GM12878 (cell line): ENCODE data around the gene ZFP62. TPM values are rescaled to one million over a fixed set of nuclear protein-coding genes. Genes with fewer than 3 reads are reported as not detected.

Experiments used
- ATAC-seq: fragments of 200-7000 bp; cut with Tn5 transposase; 3 replicates; pipeline ENCODE4 v1.9.1; 2020; ENCODE audit warnings: mild to moderate bottlenecking, moderate library complexity
- BruUV-seq: library from RNA; stranded (reverse); fragments of 400-500 nt; replicated peaks from 2 replicates; lab custom pipeline; 2021; lab: Mats Ljungman, UMichigan
- CTCF ChIA-PET: fragments of 300-600 bp; sonication (Branson Sonifier 250); formaldehyde crosslinking; extraction: SDS; loops from one replicate; lab custom pipeline; 2021; ENCODE audit warnings: inconsistent platforms; lab: Yijun Ruan, JAX
- POLR2A ChIA-PET: fragments of 350-600 bp; formaldehyde crosslinking; extraction: SDS; loops from one replicate; lab custom pipeline; 2021; ENCODE audit warnings: inconsistent platforms; lab: Charles Lee
- RAD21 ChIA-PET: fragments of 300-600 bp; sonication (Branson Sonifier 250); formaldehyde crosslinking; loops from one replicate; lab custom pipeline; 2023; ENCODE audit warnings: antibody characterized with exemption; ENCODE audit not compliant: unreplicated experiment; lab: Charles Lee
- SMC1A ChIA-PET: fragments of 300-600 bp; sonication (Branson Sonifier 250); formaldehyde crosslinking; loops from one replicate; lab custom pipeline; 2023; ENCODE audit not compliant: unreplicated experiment, uncharacterized antibody; lab: Charles Lee
- DNase-seq: peaks from one replicate; pipeline ENCODE4 v3.0.0-alpha.2; 2011; ENCODE audit warnings: low read depth, low spot score
- FAIRE-seq: peaks from 3 replicates; lab custom pipeline; 2011; peaks lifted over from hg19 to GRCh38; lab: Jason Lieb, UNC
- H2AFZ ChIP-seq: 2 replicates; pipeline ENCODE4 v1.6.0; 2011; ENCODE audit warnings: low read depth, low read length, control low read depth; ENCODE audit not compliant: control insufficient read depth
- H3K27ac ChIP-seq: 2 replicates; pipeline ENCODE4 v1.5.1; 2011; ENCODE audit warnings: control low read depth; ENCODE audit not compliant: control insufficient read depth, insufficient read depth
- H3K27me3 ChIP-seq, 2 experiments: replicated peaks in 1 of 2; 2 replicates each; pipeline versions ENCODE4 v1.6.0 to v1.6.1; 2011; ENCODE audit warnings: low read length in 1 of 2; ENCODE audit not compliant: control insufficient read depth in 2 of 2, insufficient read depth in 2 of 2
- H3K36me3 ChIP-seq, 2 experiments: 2 replicates each; pipeline ENCODE4 v1.5.1; 2011; ENCODE audit warnings: low read length in 1 of 2; ENCODE audit not compliant: control insufficient read depth in 2 of 2, insufficient read depth in 2 of 2
- H3K4me1 ChIP-seq: 2 replicates; pipeline ENCODE4 v1.6.1; 2011; ENCODE audit warnings: mild to moderate bottlenecking, low read length, moderate library complexity, mixed read lengths; ENCODE audit not compliant: control insufficient read depth, insufficient read depth
- H3K4me2 ChIP-seq: 2 replicates; pipeline ENCODE4 v1.6.0; 2011; ENCODE audit warnings: control low read depth; ENCODE audit not compliant: control insufficient read depth, insufficient read depth
- H3K4me3 ChIP-seq: fragments of 200-600 bp; sonication (generic); 2 replicates; pipeline ENCODE4 v1.5.1; 2016
- H3K79me2 ChIP-seq: 2 replicates; pipeline ENCODE4 v1.6.0; 2011; ENCODE audit warnings: low read length; ENCODE audit not compliant: control insufficient read depth, insufficient read depth
- H3K9ac ChIP-seq: 2 replicates; pipeline ENCODE4 v1.8.0; 2011; ENCODE audit warnings: low read length, control low read depth, mixed read lengths; ENCODE audit not compliant: control insufficient read depth, insufficient read depth
- H3K9me3 ChIP-seq: replicated peaks from 3 replicates; pipeline ENCODE4 v1.5.1; 2011; ENCODE audit warnings: mild to moderate bottlenecking, low read length; ENCODE audit not compliant: control insufficient read depth, insufficient read depth
- H4K20me1 ChIP-seq: 2 replicates; pipeline ENCODE4 v1.6.0; 2011; ENCODE audit not compliant: control insufficient read depth, insufficient read depth
- ATF7 ChIP-seq: fragments of 450-650 bp; IDR thresholded peaks from 2 replicates; pipeline ENCODE4 v1.6.1; 2016; ENCODE audit warnings: low read depth, mild to moderate bottlenecking
- CBFB ChIP-seq: IDR thresholded peaks from 2 replicates; pipeline ENCODE4 v1.6.1; 2016; ENCODE audit warnings: antibody characterized with exemption, low read depth
- CREB1 ChIP-seq: IDR thresholded peaks from 2 replicates; pipeline ENCODE4 v1.6.1; 2012; ENCODE audit warnings: low read depth, mild to moderate bottlenecking, inconsistent platforms
- ESRRA ChIP-seq: IDR thresholded peaks from 2 replicates; pipeline ENCODE4 v1.6.1; 2012; ENCODE audit warnings: mild to moderate bottlenecking, low read length, improper control_type of control experiment
- MTA2 ChIP-seq: fragments of 450-650 bp; IDR thresholded peaks from 2 replicates; pipeline ENCODE4 v1.6.1; 2016; ENCODE audit warnings: low read depth, mild to moderate bottlenecking, moderate library complexity
- PAX5 ChIP-seq: IDR thresholded peaks from 2 replicates; pipeline ENCODE4 v1.6.1; 2011; ENCODE audit warnings: low read depth, low read length, borderline replicate concordance
- SMARCA5 ChIP-seq: fragments of 450-650 bp; IDR thresholded peaks from 2 replicates; pipeline ENCODE4 v1.6.1; 2017; ENCODE audit warnings: mild to moderate bottlenecking
- SP1 ChIP-seq: IDR thresholded peaks from one replicate; pipeline ENCODE4 v1.6.1; 2011; ENCODE audit warnings: low read depth, low read length
- ZBED1 ChIP-seq: IDR thresholded peaks from 2 replicates; pipeline ENCODE4 v1.6.1; 2016; ENCODE audit warnings: borderline replicate concordance
- ZNF217 ChIP-seq: fragments of 450-650 bp; IDR thresholded peaks from 2 replicates; pipeline ENCODE4 v1.6.1; 2017; ENCODE audit warnings: antibody characterized with exemption, mild to moderate bottlenecking
- WGBS: methylation state at CpG from one replicate; pipeline ENCODE4 v1.1.6; 2016; ENCODE audit warnings: low lambda C conversion rate; ENCODE audit not compliant: insufficient replicate concordance, insufficient coverage; ENCODE audit errors: missing lambda C conversion rate; 5-methylcytosine and 5-hydroxymethylcytosine counted together
- in situ Hi-C: fragments of 300-500 bp; cut with MboI; formaldehyde crosslinking; loops from 9 replicates; pipeline ENCODE4 v1.14.3; 2018; ENCODE audit warnings: mixed read lengths
- intact Hi-C: fragments of 100-400 bp; cut with micrococcal nuclease; formaldehyde crosslinking; loops from one replicate; pipeline ENCODE4 v1.14.2; 2022; ENCODE audit not compliant: unreplicated experiment
- polyA plus RNA-seq, 11 experiments: library from polyadenylated mRNA; depleted of rRNA in 4 of 11; unstranded in 6 of 11; stranded (reverse) in 5 of 11; fragments of >200 nt; fragmentation: Nextera tagmentation in 4 of 11; fragmentation: Illumina TruSeq in 1 of 11; extraction: Ambion mirVana in 4 of 11; extraction: Trizol in 1 of 11; gene quantifications; 1 replicate in 1 of 11; 2 replicates in 10 of 11; pipeline versions ENCODE4 v1.2.1 to v1.2.3, GENCODE V29; 2011 to 2016; ENCODE audit warnings: inconsistent platforms in 2 of 11, missing spikeins in 2 of 11, low read depth in 1 of 11
- total RNA-seq, 4 experiments: library from RNA; depleted of rRNA in 3 of 4; stranded (reverse); fragments of >200 nt in 3 of 4; fragmentation: Illumina TruSeq in 1 of 4; extraction: Trizol in 1 of 4; gene quantifications; 2 replicates each; pipeline versions ENCODE4 v1.2.1 to v1.2.3, GENCODE V29; 2013 to 2021
- TF ChIP-seq, protein P1 (sequence below): fragments of 450-650 bp; IDR thresholded peaks from 2 replicates; pipeline ENCODE4 v1.6.1; 2017; ENCODE audit warnings: low read depth, mild to moderate bottlenecking, moderate library complexity
- TF ChIP-seq, protein P2 (sequence below): IDR thresholded peaks from 2 replicates; pipeline ENCODE4 v1.6.1; 2012; ENCODE audit warnings: low read depth, low read length, improper control_type of control experiment
- TF ChIP-seq, protein P3 (sequence below): fragments of 450-650 bp; IDR thresholded peaks from 2 replicates; pipeline ENCODE4 v1.6.1; 2016; ENCODE audit warnings: mild to moderate bottlenecking
- TF ChIP-seq, protein P4 (sequence below): fragments of 450-650 bp; IDR thresholded peaks from 2 replicates; pipeline ENCODE4 v1.6.1; 2016; ENCODE audit warnings: mild to moderate bottlenecking

Gene ZFP62
- total and polyA plus RNA-seq, 10 of the 15 experiments (the other 5 are each of a cell fraction or from before 2014, with no cell fraction given), result 9.2 to 39.7 (median 21.1) TPM

DNA sequence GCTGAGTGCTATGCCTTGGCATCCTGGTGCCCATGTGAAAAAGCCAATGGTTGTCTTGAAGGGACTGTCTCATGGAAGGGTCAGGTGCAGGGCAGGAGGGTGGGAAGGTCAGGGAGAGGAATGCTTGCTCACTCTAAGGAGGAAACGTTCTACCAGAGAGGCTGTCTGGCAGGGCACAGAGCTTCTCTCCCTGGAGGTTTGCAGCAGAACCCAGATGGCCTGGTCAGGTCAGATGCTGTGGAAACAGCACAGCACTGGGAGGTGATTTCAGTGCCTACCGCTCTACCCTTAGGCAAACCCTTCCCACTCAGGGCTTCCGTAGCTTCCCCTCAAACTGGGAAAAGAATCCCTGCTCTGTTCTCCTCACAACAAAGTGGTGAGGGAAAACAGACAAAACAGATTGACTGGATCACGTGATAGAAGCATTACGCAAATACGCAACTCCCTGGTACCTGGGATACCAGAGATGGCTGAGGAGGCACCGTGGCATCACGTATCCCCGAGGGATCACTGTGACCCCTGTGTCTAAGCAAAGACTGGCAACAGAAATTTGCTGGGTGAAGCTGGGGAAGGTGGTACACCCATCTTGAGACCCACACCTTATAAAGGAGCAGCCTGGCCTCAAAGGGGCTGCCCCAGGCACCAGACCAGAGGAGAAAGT lies 54.6 kb downstream of the ZFP62 start (continued):
- TF ChIP-seq PAX5 (no peak), CREB1 (no peak)
- TF ChIP-seq, all 136 proteins: peak for 16

DNA sequence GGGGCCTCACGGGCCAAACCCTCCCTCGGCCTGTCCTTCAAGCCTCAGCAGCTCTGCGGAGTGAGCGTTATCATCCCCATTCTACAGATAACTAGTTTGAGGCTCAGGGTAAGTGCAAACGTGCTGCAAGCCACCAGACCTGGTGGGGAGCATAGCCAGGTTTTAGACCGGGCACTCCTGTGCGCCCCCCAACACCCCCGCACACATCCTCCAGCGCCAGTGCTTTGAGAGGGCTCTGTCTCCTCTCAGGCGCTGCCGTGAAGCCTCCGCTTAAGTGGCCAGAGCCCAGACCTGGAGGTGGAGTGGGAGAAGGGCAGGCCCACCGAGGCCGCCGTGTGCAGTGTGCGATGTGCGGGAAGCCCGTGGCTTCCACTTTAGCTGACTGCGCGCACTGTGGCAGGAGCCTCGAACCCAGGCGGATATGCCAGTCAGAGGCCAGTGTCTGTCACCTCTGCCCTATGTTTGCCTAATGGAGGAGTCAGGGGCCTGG lies 56.9 kb downstream of the ZFP62 start:
- Histone ChIP-seq H2AFZ (no peak overlapping the region; the same call in 1 of the 2 replicates), H3K4me1 (peaks cover 41% of the 10 kb centered on the region), H3K27me3 (no peaks in the 10 kb centered on the region), H3K36me3 (peaks cover 0 to 19% of the 10 kb centered on the region in 2 experiments), H3K79me2 (peaks cover 91% of the 10 kb centered on the region), H3K9ac (peak overlapping the region; percentile 84), H3K4me3 (peak overlapping the region; percentile 97), H3K4me2 (peak overlapping the region; percentile 79), H3K27ac (peak overlapping the region; percentile 94), H3K9me3 (no peaks in the 10 kb centered on the region), H4K20me1 (peaks cover 25% of the 10 kb centered on the region)
- BruUV-seq, result TSS peak; percentile 82
- peak; percentile 14 for ATAC-seq
- POLR2A ChIA-PET, result interaction anchor here (0.9 to 3.5 kb wide), 11 partner anchors 7 to 346 kb away, joined by 3 to 19 read pairs (median 4); no protein-coding TSS in a partner anchor
- 48% methylated on average over 22 of the region's 22 CpGs for WGBS
- intact Hi-C loops, result loop anchor here (10.0 kb wide), 1 partner anchor 351 kb away; no protein-coding TSS in a partner anchor
- in situ Hi-C loops, result loop anchor here (5.0 to 25.0 kb wide), 3 partner anchors 58 to 992 kb away; partner anchors contain the start of genes MGAT4B, SQSTM1 and ZFP62
- RAD21 ChIA-PET, result interaction anchor here (1.0 to 4.3 kb wide), 8 partner anchors 9 to 381 kb away, joined by 3 to 23 read pairs (median 4); partner anchors contain the start of gene ZFP62
- no peak for DNase-seq
- SMC1A ChIA-PET, result interaction anchor here (1.0 to 4.8 kb wide), 3 partner anchors 27 to 364 kb away, joined by 3 to 26 read pairs (median 3); no protein-coding TSS in a partner anchor
- CTCF ChIA-PET, result interaction anchor here (1.0 to 4.2 kb wide), 5 partner anchors 9 to 87 kb away, joined by 3 to 23 read pairs (median 5); no protein-coding TSS in a partner anchor
- FAIRE-seq, result no peak
- TF ChIP-seq, protein P1, sequence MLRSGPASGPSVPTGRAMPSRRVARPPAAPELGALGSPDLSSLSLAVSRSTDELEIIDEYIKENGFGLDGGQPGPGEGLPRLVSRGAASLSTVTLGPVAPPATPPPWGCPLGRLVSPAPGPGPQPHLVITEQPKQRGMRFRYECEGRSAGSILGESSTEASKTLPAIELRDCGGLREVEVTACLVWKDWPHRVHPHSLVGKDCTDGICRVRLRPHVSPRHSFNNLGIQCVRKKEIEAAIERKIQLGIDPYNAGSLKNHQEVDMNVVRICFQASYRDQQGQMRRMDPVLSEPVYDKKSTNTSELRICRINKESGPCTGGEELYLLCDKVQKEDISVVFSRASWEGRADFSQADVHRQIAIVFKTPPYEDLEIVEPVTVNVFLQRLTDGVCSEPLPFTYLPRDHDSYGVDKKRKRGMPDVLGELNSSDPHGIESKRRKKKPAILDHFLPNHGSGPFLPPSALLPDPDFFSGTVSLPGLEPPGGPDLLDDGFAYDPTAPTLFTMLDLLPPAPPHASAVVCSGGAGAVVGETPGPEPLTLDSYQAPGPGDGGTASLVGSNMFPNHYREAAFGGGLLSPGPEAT, result no peak
- TF ChIP-seq SMARCA5 (peak; percentile 90), SP1 (peak; percentile 1), ATF7 (peak; percentile 9; the same call in 1 of the 2 replicates), ZBED1 (no peak), CBFB (peak; percentile 15; the same call in 1 of the 2 replicates), ESRRA (no peak), MTA2 (0 out of 2 replicates have a peak, but pooled peaks have one; percentile 58), ZNF217 (peak; percentile 85)
- TF ChIP-seq, protein P2, sequence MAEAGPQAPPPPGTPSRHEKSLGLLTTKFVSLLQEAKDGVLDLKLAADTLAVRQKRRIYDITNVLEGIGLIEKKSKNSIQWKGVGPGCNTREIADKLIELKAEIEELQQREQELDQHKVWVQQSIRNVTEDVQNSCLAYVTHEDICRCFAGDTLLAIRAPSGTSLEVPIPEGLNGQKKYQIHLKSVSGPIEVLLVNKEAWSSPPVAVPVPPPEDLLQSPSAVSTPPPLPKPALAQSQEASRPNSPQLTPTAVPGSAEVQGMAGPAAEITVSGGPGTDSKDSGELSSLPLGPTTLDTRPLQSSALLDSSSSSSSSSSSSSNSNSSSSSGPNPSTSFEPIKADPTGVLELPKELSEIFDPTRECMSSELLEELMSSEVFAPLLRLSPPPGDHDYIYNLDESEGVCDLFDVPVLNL, result no peak
- TF ChIP-seq, protein P3, sequence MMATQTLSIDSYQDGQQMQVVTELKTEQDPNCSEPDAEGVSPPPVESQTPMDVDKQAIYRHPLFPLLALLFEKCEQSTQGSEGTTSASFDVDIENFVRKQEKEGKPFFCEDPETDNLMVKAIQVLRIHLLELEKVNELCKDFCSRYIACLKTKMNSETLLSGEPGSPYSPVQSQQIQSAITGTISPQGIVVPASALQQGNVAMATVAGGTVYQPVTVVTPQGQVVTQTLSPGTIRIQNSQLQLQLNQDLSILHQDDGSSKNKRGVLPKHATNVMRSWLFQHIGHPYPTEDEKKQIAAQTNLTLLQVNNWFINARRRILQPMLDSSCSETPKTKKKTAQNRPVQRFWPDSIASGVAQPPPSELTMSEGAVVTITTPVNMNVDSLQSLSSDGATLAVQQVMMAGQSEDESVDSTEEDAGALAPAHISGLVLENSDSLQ, result peak; percentile 30; the same call in 1 of the 2 replicates
- TF ChIP-seq, protein P4, sequence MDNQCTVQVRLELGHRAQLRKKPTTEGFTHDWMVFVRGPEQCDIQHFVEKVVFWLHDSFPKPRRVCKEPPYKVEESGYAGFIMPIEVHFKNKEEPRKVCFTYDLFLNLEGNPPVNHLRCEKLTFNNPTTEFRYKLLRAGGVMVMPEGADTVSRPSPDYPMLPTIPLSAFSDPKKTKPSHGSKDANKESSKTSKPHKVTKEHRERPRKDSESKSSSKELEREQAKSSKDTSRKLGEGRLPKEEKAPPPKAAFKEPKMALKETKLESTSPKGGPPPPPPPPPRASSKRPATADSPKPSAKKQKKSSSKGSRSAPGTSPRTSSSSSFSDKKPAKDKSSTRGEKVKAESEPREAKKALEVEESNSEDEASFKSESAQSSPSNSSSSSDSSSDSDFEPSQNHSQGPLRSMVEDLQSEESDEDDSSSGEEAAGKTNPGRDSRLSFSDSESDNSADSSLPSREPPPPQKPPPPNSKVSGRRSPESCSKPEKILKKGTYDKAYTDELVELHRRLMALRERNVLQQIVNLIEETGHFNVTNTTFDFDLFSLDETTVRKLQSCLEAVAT, result peak; percentile 72; the same call in 1 of the 2 replicates
